HepG2 (cell line): ENCODE results near the gene CSNK1D. TPM values are rescaled to one million over a fixed set of nuclear protein-coding genes. Genes with fewer than 3 reads are reported as not detected.

Experiments
- CHD2 ChIP-seq: IDR thresholded peaks from 2 replicates; pipeline ENCODE4 v1.6.1; 2011; ENCODE audit warnings: low read depth, low read length, improper control_type of control experiment
- GZF1 ChIP-seq: sonication (generic); formaldehyde crosslinking; IDR thresholded peaks from 2 replicates; pipeline ENCODE4 v1.5.1; 2020; ENCODE audit warnings: mild to moderate bottlenecking, missing genetic modification reagents
- HBP1 ChIP-seq: IDR thresholded peaks from 2 replicates; pipeline ENCODE4 v1.6.1; 2016; ENCODE audit warnings: low read depth, control low read depth
- HNF1B ChIP-seq: sonication (generic); formaldehyde crosslinking; IDR thresholded peaks from 2 replicates; pipeline ENCODE4 v1.5.1; 2020; ENCODE audit warnings: mild to moderate bottlenecking, moderate library complexity, missing genetic modification reagents
- JUND ChIP-seq: sonication (generic); formaldehyde crosslinking; IDR thresholded peaks from 2 replicates; pipeline ENCODE4 v1.8.0; 2022; ENCODE audit warnings: mild to moderate bottlenecking, missing genetic modification reagents
- KLF11 ChIP-seq: IDR thresholded peaks from 2 replicates; pipeline ENCODE4 v1.6.1; 2016; ENCODE audit warnings: missing compliant biosample characterization
- MAFG ChIP-seq: sonication (generic); formaldehyde crosslinking; IDR thresholded peaks from 2 replicates; pipeline ENCODE4 v1.5.1; 2020; ENCODE audit warnings: mild to moderate bottlenecking, missing genetic modification reagents
- MIER3 ChIP-seq: IDR thresholded peaks from 2 replicates; pipeline ENCODE4 v1.6.1; 2016; ENCODE audit warnings: missing compliant biosample characterization, borderline replicate concordance
- PAF1 ChIP-seq: IDR thresholded peaks from 2 replicates; pipeline ENCODE4 v1.6.1; 2016; ENCODE audit warnings: missing genetic modification reagents, missing compliant biosample characterization
- PRPF4 ChIP-seq: fragments of 200-400 bp; formaldehyde crosslinking; IDR thresholded peaks from 2 replicates; pipeline ENCODE4 v1.6.1; 2016; ENCODE audit warnings: low read length, low read depth; ENCODE audit not compliant: poor library complexity, severe bottlenecking
- SIN3B ChIP-seq: fragments of 150-350 bp; IDR thresholded peaks from 2 replicates; pipeline ENCODE4 v1.6.1; 2014; ENCODE audit warnings: low read length
- ZBTB4 ChIP-seq: sonication (generic); formaldehyde crosslinking; IDR thresholded peaks from 2 replicates; pipeline ENCODE4 v1.4.0; 2020; ENCODE audit warnings: missing genetic modification reagents, mild to moderate bottlenecking, borderline replicate concordance
- ZBTB7B ChIP-seq: sonication (generic); formaldehyde crosslinking; IDR thresholded peaks from 2 replicates; pipeline ENCODE4 v1.4.0; 2020; ENCODE audit warnings: missing genetic modification reagents
- ZFP37 ChIP-seq: sonication (generic); formaldehyde crosslinking; IDR thresholded peaks from 2 replicates; pipeline ENCODE4 v1.4.0; 2020; ENCODE audit warnings: missing genetic modification reagents, borderline replicate concordance
- ZFP91 ChIP-seq: sonication (generic); formaldehyde crosslinking; IDR thresholded peaks from 2 replicates; pipeline ENCODE4 v1.9.0; 2022; ENCODE audit warnings: missing genetic modification reagents, mild to moderate bottlenecking, borderline replicate concordance
- ZNF101 ChIP-seq: sonication (generic); formaldehyde crosslinking; IDR thresholded peaks from 2 replicates; pipeline ENCODE4 v1.4.0; 2020; ENCODE audit warnings: mild to moderate bottlenecking, low read depth, missing genetic modification reagents, borderline replicate concordance
- ZNF253 ChIP-seq: sonication (generic); formaldehyde crosslinking; IDR thresholded peaks from 2 replicates; pipeline ENCODE4 v1.8.0; 2022; ENCODE audit warnings: mild to moderate bottlenecking, missing genetic modification reagents, borderline replicate concordance
- ZNF367 ChIP-seq: sonication (generic); formaldehyde crosslinking; IDR thresholded peaks from 2 replicates; pipeline ENCODE4 v1.4.0; 2020; ENCODE audit warnings: missing genetic modification reagents, borderline replicate concordance
- ZNF567 ChIP-seq: sonication (generic); formaldehyde crosslinking; IDR thresholded peaks from 2 replicates; pipeline ENCODE4 v1.8.1; 2023; ENCODE audit warnings: mild to moderate bottlenecking, missing genetic modification reagents, borderline replicate concordance
- ZNF691 ChIP-seq: sonication (generic); formaldehyde crosslinking; IDR thresholded peaks from 2 replicates; pipeline ENCODE4 v1.4.0; 2020; ENCODE audit warnings: missing genetic modification reagents, low read depth, mild to moderate bottlenecking, borderline replicate concordance
- polyA plus RNA-seq, 8 experiments: library from polyadenylated mRNA; depleted of rRNA in 3 of 8; stranded (reverse) in 7 of 8; unstranded in 1 of 8; fragments of >200 nt; fragmentation: Illumina TruSeq in 4 of 8; extraction: Trizol in 4 of 8; gene quantifications; 2 replicates each; pipeline versions ENCODE4 v1.2.1 to v1.2.3, GENCODE V29; 2011 to 2016; ENCODE audit warnings: low read depth in 4 of 8, missing spikeins in 1 of 8, mixed read lengths in 1 of 8; ENCODE audit not compliant: insufficient read depth in 1 of 8
- total RNA-seq, 5 experiments: library from RNA; depleted of rRNA; stranded (reverse); fragments of >200 nt; fragmentation: Illumina TruSeq; extraction: Trizol; gene quantifications; 2 replicates each; pipeline ENCODE4 v1.2.3, GENCODE V29; 2016; ENCODE audit warnings: low read depth in 1 of 5

Gene CSNK1D
- total and polyA plus RNA-seq, 2 of the 13 experiments (the other 11 are each of a cell fraction or from before 2014, with no cell fraction given): 31.5 to 128 TPM

GRCh38 chr17:82228842-82229697, 44.4 kb downstream of the CSNK1D start, which contains the start of gene SLC16A3 (continued):
- TF ChIP-seq ZBTB4 (CRISPR knock-in tag) (no peak), ZNF253 (no peak), ZNF367 (CRISPR knock-in tag) (no peak), HBP1 (peak; percentile 84; the same call in 1 of the 2 replicates), HNF1B (no peak), PRPF4 (no peak), ZFP37 (CRISPR knock-in tag) (no peak), JUND (CRISPR knock-in tag) (no peak), GZF1 (CRISPR knock-in tag) (no peak), PAF1 (CRISPR knock-in tag) (no peak; the same call in 1 of the 2 replicates), ZBTB7B (CRISPR knock-in tag) (0 out of 2 replicates have a peak, but pooled peaks have one; percentile 42), ZNF691 (CRISPR knock-in tag) (0 out of 2 replicates have a peak, but pooled peaks have one; percentile 21), CHD2 (no peak), SIN3B (peak; percentile 50; the same call in 1 of the 2 replicates), KLF11 (no peak), ZFP91 (CRISPR knock-in tag) (no peak), ZNF101 (no peak), ZNF567 (no peak), MIER3 (no peak), MAFG (CRISPR knock-in tag) (no peak)
